HCT116 (cell line): Measurements from ENCODE around the gene MLX. TPM values are rescaled to one million over a fixed set of nuclear protein-coding genes. Genes with fewer than 3 reads are reported as not detected.

Experiments used
- ATAC-seq: fragments of 200-7000 bp; cut with Tn5 transposase; 2 replicates; pipeline ENCODE4 v1.9.1; 2020; ENCODE audit warnings: mild to moderate bottlenecking, moderate library complexity
- BruUV-seq: library from RNA; stranded (reverse); fragments of 400-500 nt; replicated peaks from 2 replicates; lab custom pipeline; 2021; lab: Mats Ljungman, UMichigan
- CTCF ChIA-PET: fragments of 300-600 bp; sonication (Branson Sonifier 250); formaldehyde crosslinking; loops from one replicate; lab custom pipeline; 2021; ENCODE audit warnings: antibody characterized with exemption; lab: Charles Lee
- POLR2A ChIA-PET: fragments of 300-600, 350-600 bp; sonication (Branson Sonifier 250); formaldehyde crosslinking; loops from one replicate; lab custom pipeline; 2021; ENCODE audit warnings: antibody characterized with exemption; lab: Charles Lee
- RAD21 ChIA-PET, 2 experiments: fragments of 300-600 bp; sonication (Branson Sonifier 250); formaldehyde crosslinking; loops; one replicate each; lab custom pipeline; 2023; ENCODE audit warnings: low total read pairs in 2 of 2; ENCODE audit not compliant: uncharacterized antibody in 2 of 2, unreplicated experiment in 2 of 2, low non-redundant PET in 1 of 2; lab: Charles Lee
- DNase-seq: peaks from one replicate; pipeline ENCODE4 v3.0.0-alpha.2; 2010; ENCODE audit warnings: low read depth, low spot score
- H2AFZ ChIP-seq: fragments of 200-600 bp; shearing (Covaris generic), sonication (generic); 2 replicates; pipeline ENCODE4 v1.6.1; 2017; ENCODE audit warnings: low read depth, mixed run types, mixed read lengths, antibody characterized with exemption, low read length; ENCODE audit not compliant: poor library complexity, severe bottlenecking
- H3K27ac ChIP-seq: 2 replicates; pipeline ENCODE4 v1.5.1; 2012; ENCODE audit warnings: low read depth, low read length
- H3K27me3 ChIP-seq: fragments of 200-600 bp; sonication (generic); 2 replicates; pipeline ENCODE4 v1.6.1; 2016; ENCODE audit warnings: mixed run types, low read length, mixed read lengths; ENCODE audit not compliant: insufficient read depth
- H3K36me3 ChIP-seq, 2 experiments: fragments of 200-500 bp in 1 of 2; fragments of 200-600 bp in 1 of 2; sonication (Bioruptor generic) in 1 of 2; sonication (generic) in 1 of 2; 2 replicates each; pipeline versions ENCODE4 v1.5.1 to v1.6.1; 2014 to 2016; ENCODE audit warnings: low read length in 2 of 2, inconsistent platforms in 1 of 2, mixed read lengths in 1 of 2, mixed run types in 1 of 2; ENCODE audit not compliant: insufficient read depth in 2 of 2, control insufficient read depth in 1 of 2
- H3K4me1 ChIP-seq, 2 experiments: fragments of 200-600 bp in 1 of 2; sonication (generic) in 1 of 2; 2 replicates each; pipeline versions ENCODE4 v1.5.1 to v1.6.1; 2012 to 2017; ENCODE audit warnings: low read length in 2 of 2, inconsistent platforms in 1 of 2, mild to moderate bottlenecking in 1 of 2, mixed read lengths in 1 of 2, mixed run types in 1 of 2, moderate library complexity in 1 of 2; ENCODE audit not compliant: insufficient read depth in 2 of 2, control insufficient read depth in 1 of 2
- H3K4me2 ChIP-seq: fragments of 200-600 bp; sonication (generic); 2 replicates; pipeline ENCODE4 v1.6.1; 2017; ENCODE audit warnings: mixed run types, low read length, mixed read lengths
- H3K4me3 ChIP-seq, 2 experiments: fragments of 200-600 bp in 1 of 2; sonication (generic) in 1 of 2; replicated peaks in 1 of 2; 2 replicates each; pipeline ENCODE4 v1.5.1; 2011 to 2016; ENCODE audit warnings: low read length in 2 of 2, control low read depth in 1 of 2, low read depth in 1 of 2, mild to moderate bottlenecking in 1 of 2, mixed read lengths in 1 of 2, mixed run types in 1 of 2
- H3K79me2 ChIP-seq: fragments of 200-600 bp; sonication (generic); 2 replicates; pipeline ENCODE4 v1.6.1; 2017; ENCODE audit warnings: mild to moderate bottlenecking, mixed run types, low read length, moderate library complexity, mixed read lengths; ENCODE audit not compliant: insufficient read depth
- H3K9ac ChIP-seq: fragments of 200-600 bp; sonication (generic); 2 replicates; pipeline ENCODE4 v1.6.1; 2016; ENCODE audit warnings: low read length, mixed read lengths
- H3K9me2 ChIP-seq: fragments of 200-600 bp; sonication (generic), shearing (Covaris generic); 2 replicates; pipeline ENCODE4 v1.6.1; 2017; ENCODE audit warnings: mixed run types, mild to moderate bottlenecking, moderate library complexity; ENCODE audit not compliant: insufficient read depth
- H3K9me3 ChIP-seq, 2 experiments: fragments of 200-500 bp in 1 of 2; fragments of 200-600 bp in 1 of 2; sonication (Bioruptor generic) in 1 of 2; sonication (generic) in 1 of 2; 2 replicates each; pipeline ENCODE4 v1.6.1; 2014 to 2017; ENCODE audit warnings: low read length in 2 of 2, mixed read lengths in 2 of 2, inconsistent platforms in 1 of 2, low read depth in 1 of 2, mild to moderate bottlenecking in 1 of 2, mixed run types in 1 of 2, moderate library complexity in 1 of 2; ENCODE audit not compliant: control insufficient read depth in 1 of 2, insufficient read depth in 1 of 2
- H4K20me1 ChIP-seq: fragments of 200-600 bp; sonication (generic), shearing (Covaris generic); 2 replicates; pipeline ENCODE4 v1.6.1; 2017; ENCODE audit warnings: mixed run types, mild to moderate bottlenecking, moderate library complexity; ENCODE audit not compliant: insufficient read depth
- CEBPB ChIP-seq: IDR thresholded peaks from 2 replicates; pipeline ENCODE4 v1.6.1; 2012; ENCODE audit warnings: low read depth
- CTCF ChIP-seq, 3 experiments: fragments of 200-600 bp in 1 of 3; sonication (generic) in 1 of 3; IDR thresholded peaks in 2 of 3; conservative IDR thresholded peaks in 1 of 3; 2 replicates each; pipeline ENCODE4 v1.5.1; 2012 to 2017; ENCODE audit warnings: low read depth in 2 of 3, low read length in 2 of 3, antibody characterized with exemption in 1 of 3, borderline replicate concordance in 1 of 3, control low read depth in 1 of 3, mild to moderate bottlenecking in 1 of 3, mixed read lengths in 1 of 3, mixed run types in 1 of 3, moderate library complexity in 1 of 3; ENCODE audit not compliant: insufficient read depth in 1 of 3
- EGR1 ChIP-seq: IDR thresholded peaks from 2 replicates; pipeline ENCODE4 v1.6.1; 2012; ENCODE audit warnings: low read depth
- EZH2phosphoT487 ChIP-seq: fragments of 200-600 bp; IDR thresholded peaks from 2 replicates; pipeline ENCODE4 v1.6.1; 2018; ENCODE audit warnings: antibody characterized with exemption, borderline replicate concordance
- FOSL1 ChIP-seq: IDR thresholded peaks from 2 replicates; pipeline ENCODE4 v1.6.1; 2012; ENCODE audit warnings: low read depth
- POLR2AphosphoS5 ChIP-seq: IDR thresholded peaks from 2 replicates; pipeline ENCODE4 v1.6.1; 2011; ENCODE audit warnings: mild to moderate bottlenecking, low read depth, low read length, moderate library complexity
- SP1 ChIP-seq: IDR thresholded peaks from 2 replicates; pipeline ENCODE4 v1.6.1; 2012; ENCODE audit warnings: low read depth
- TCF7L2 ChIP-seq: IDR thresholded peaks from 2 replicates; pipeline ENCODE4 v1.7.0; 2011; ENCODE audit warnings: borderline replicate concordance, inconsistent platforms; ENCODE audit not compliant: insufficient read depth, insufficient read length; ENCODE audit errors: extremely low read depth
- YY1 ChIP-seq: IDR thresholded peaks from 2 replicates; pipeline ENCODE4 v1.6.1; 2011; ENCODE audit warnings: low read length, low read depth, moderate library complexity, mild to moderate bottlenecking; ENCODE audit not compliant: insufficient replicate concordance; ENCODE audit errors: extremely low read depth
- ZBTB33 ChIP-seq: IDR thresholded peaks from 2 replicates; pipeline ENCODE4 v1.6.1; 2011; ENCODE audit warnings: mild to moderate bottlenecking, low read length, moderate library complexity; ENCODE audit not compliant: insufficient replicate concordance; ENCODE audit errors: extremely low read depth
- ZFX ChIP-seq: fragments of 450-650 bp; IDR thresholded peaks from 2 replicates; pipeline ENCODE4 v1.6.1; 2017
- intact Hi-C: fragments of 100-400 bp; cut with micrococcal nuclease; formaldehyde crosslinking; loops from 2 replicates; pipeline ENCODE4 v1.10.0; 2022
- total RNA-seq: library from RNA; stranded (reverse); gene quantifications from one replicate; pipeline ENCODE4 v1.2.1, GENCODE V29; 2021; ENCODE audit not compliant: unreplicated experiment

Gene MLX
- total RNA-seq, 1 experiment from 2014 or later: 47.9 TPM

DNA sequence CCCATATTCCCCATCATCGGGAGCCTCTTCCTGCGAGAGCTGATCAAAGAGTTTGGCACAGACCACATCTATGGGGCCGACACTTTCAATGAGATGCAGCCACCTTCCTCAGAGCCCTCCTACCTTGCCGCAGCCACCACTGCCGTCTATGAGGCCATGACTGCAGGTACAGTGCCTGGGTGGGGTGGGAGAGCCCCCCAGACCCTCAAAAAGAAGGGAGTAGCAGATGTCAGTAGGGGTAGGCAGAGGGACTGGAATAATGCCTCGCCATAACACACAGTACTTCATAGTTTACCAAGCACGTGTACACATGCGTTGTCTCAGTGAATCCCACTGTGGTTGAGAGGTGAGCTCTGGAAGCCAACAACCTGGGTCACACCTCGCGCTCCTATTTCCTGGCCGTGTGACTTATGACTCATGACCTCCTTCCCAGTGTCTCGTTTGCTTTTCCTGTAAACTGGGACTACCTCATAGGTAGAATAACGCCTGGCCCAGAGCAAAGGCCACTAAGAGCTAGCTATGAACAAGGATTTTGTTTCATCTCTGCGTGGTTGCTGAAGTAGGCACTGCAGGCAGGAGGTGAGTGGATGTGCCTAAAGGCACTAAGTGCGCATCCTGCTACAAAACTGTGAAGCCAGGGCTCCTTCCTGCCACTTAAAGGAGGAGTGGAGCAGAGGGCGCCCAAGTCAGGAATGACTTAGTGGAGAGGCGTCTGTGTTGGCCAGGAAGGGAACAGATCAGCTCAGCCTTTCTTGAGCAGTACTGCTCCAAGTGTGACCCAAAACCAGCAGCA lies 25.7 kb upstream of the MLX start:
- Histone ChIP-seq H3K9ac (peak overlapping the region; percentile 13; the same call in 1 of the 2 replicates), H3K79me2 (no peaks in the 10 kb centered on the region), H3K36me3 (no peaks in the 10 kb centered on the region; a peak in 1 of 4 replicates), H3K27ac (peak overlapping the region; percentile 50), H3K27me3 (no peaks in the 10 kb centered on the region), H3K9me3 (no peaks in the 10 kb centered on the region), H4K20me1 (no peaks in the 10 kb centered on the region), H3K9me2 (no peaks in the 10 kb centered on the region), H3K4me3 (no peak overlapping the region), H3K4me1 (peaks cover 15 to 23% of the 10 kb centered on the region in 2 experiments), H2AFZ (no peak overlapping the region), H3K4me2 (peak overlapping the region; percentile 37)
- POLR2A ChIA-PET: no interaction called here
- ATAC-seq (no peak), DNase-seq (no peak)
- RAD21 ChIA-PET: no interaction called here
- CTCF ChIA-PET: no interaction called here
- no peak for TF ChIP-seq YY1
- no peak for TF ChIP-seq FOSL1
- TF ChIP-seq CEBPB: no peak
- TF ChIP-seq POLR2AphosphoS5: no peak
- TF ChIP-seq ZFX: no peak
- no peak for TF ChIP-seq EZH2phosphoT487
- no peak for TF ChIP-seq EGR1
- TF ChIP-seq TCF7L2: no peak
- no peak for TF ChIP-seq SP1
- TF ChIP-seq ZBTB33: no peak
- no peak for TF ChIP-seq CTCF (IDR thresholded peaks at IDR 0.05 in 2 of 3, conservative IDR thresholded peaks at IDR 0.05 in 1 of 3; ENCODE audit: borderline replicate concordance in 1 of 3, insufficient read depth in 1 of 3, low read depth in 2 of 3, low read length in 2 of 3)
- BruUV-seq: no TSS peak
- intact Hi-C loops: no loop called here
